Activated T-cell treated with anti-CD3 and anti-CD28 coated beads, Interleukin-2, amount 50 U/mL, for 4 hours (primary cell): ENCODE measurements around the gene SLC25A25. TPM values are rescaled to one million over a fixed set of nuclear protein-coding genes. Genes with fewer than 3 reads are reported as not detected.
"Not testable (repeated sequence)": the region's sequence is repeated elsewhere in the genome, so short reads cannot be mapped to it uniquely, and the experiment has no call there.

Experiments used
- ATAC-seq, 2 donors: fragments of 200-7000 bp; cut with Tn5 transposase; one replicate each; pipeline ENCODE4 v1.10.0; 2021
- DNase-seq: peaks from one replicate; pipeline ENCODE4 v3.0.0-alpha.2; 2020
- H3K27me3 Mint-ChIP-seq: one replicate; pipeline ENCODE4 v1.8.0; 2021; ENCODE audit warnings: low read depth, mixed read lengths
- H3K36me3 Mint-ChIP-seq: one replicate; pipeline ENCODE4 v1.8.0; 2022; ENCODE audit warnings: mixed read lengths; ENCODE audit not compliant: insufficient read depth
- H3K4me1 Mint-ChIP-seq: one replicate; pipeline ENCODE4 v1.8.0; 2021; ENCODE audit warnings: low read depth, mixed read lengths
- H3K4me3 Mint-ChIP-seq: one replicate; pipeline ENCODE4 v1.8.0; 2021; ENCODE audit warnings: mild to moderate bottlenecking, moderate library complexity, mixed read lengths
- H3K9me3 Mint-ChIP-seq: one replicate; pipeline ENCODE4 v1.8.0; 2021; ENCODE audit warnings: mixed read lengths
- total RNA-seq, 3 donors: library from RNA; stranded (reverse); gene quantifications; one replicate each; pipeline ENCODE4 v1.2.1, GENCODE V29; 2021

SLC25A25 gene
- total RNA-seq, 3 donors from 2014 or later, result 13.9 to 16.3 (median 15.6) TPM

GRCh38 chr9:128059365-128059983, 8.6 kb upstream of the SLC25A25 start:
- ATAC-seq (no peak), DNase-seq (no peak)
- H3K9me3 Mint-ChIP-seq, result no peaks in the 10 kb centered on the region

GRCh38 chr9:128061275-128061960, 6.6 kb upstream of the SLC25A25 start:
- peak; percentile 35 to 45 for ATAC-seq
- DNase-seq, result no peak

More at GRCh38 chr9:128059365-128059983, 8.6 kb upstream of the SLC25A25 start:
- no peak overlapping the region for H3K4me3 Mint-ChIP-seq
- no peaks in the 10 kb centered on the region for H3K27me3 Mint-ChIP-seq
- peaks cover 32% of the 10 kb centered on the region for H3K4me1 Mint-ChIP-seq
- peaks cover 2% of the 10 kb centered on the region for H3K36me3 Mint-ChIP-seq

GRCh38 chr9:128062279-128062678, 5.8 kb upstream of the SLC25A25 start:
- Mint-ChIP-seq H3K4me3 (no peak overlapping the region), H3K36me3 (peaks cover 2% of the 10 kb centered on the region), H3K4me1 (peaks cover 49% of the 10 kb centered on the region), H3K9me3 (no peaks in the 10 kb centered on the region), H3K27me3 (no peaks in the 10 kb centered on the region)
- DNase-seq (no peak), ATAC-seq (no peak)

More at GRCh38 chr9:128061275-128061960, 6.6 kb upstream of the SLC25A25 start:
- peaks cover 2% of the 10 kb centered on the region for H3K36me3 Mint-ChIP-seq
- H3K4me1 Mint-ChIP-seq, result peaks cover 48% of the 10 kb centered on the region
- no peaks in the 10 kb centered on the region for H3K27me3 Mint-ChIP-seq
- no peaks in the 10 kb centered on the region for H3K9me3 Mint-ChIP-seq
- H3K4me3 Mint-ChIP-seq, result peak overlapping the region; percentile 64

- ATAC-seq, result no peak
- H3K4me1 Mint-ChIP-seq, result peaks cover 49% of the 10 kb centered on the region
- no peaks in the 10 kb centered on the region for H3K9me3 Mint-ChIP-seq
- H3K4me3 Mint-ChIP-seq, result no peak overlapping the region
- DNase-seq, result no peak
- peaks cover 2% of the 10 kb centered on the region for H3K36me3 Mint-ChIP-seq
- H3K27me3 Mint-ChIP-seq, result no peaks in the 10 kb centered on the region
Measured at GRCh38 chr9:128062846-128063831, 4.9 kb upstream of the SLC25A25 start.

GRCh38 chr9:128065907-128066712, 1.9 kb upstream of the SLC25A25 start:
- Mint-ChIP-seq H3K27me3 (no peaks in the 10 kb centered on the region), H3K4me1 (peaks cover 61% of the 10 kb centered on the region), H3K9me3 (no peaks in the 10 kb centered on the region), H3K4me3 (no peak overlapping the region), H3K36me3 (peaks cover 2% of the 10 kb centered on the region)
- ATAC-seq (no peak), DNase-seq (no peak)

- Mint-ChIP-seq H3K4me3 (peak within 1 kb of the TSS; percentile 88), H3K4me1 (peaks cover 60% of the 10 kb centered on the region), H3K36me3 (peaks cover 2% of the 10 kb centered on the region), H3K9me3 (no peaks in the 10 kb centered on the region), H3K27me3 (no peaks in the 10 kb centered on the region)
- DNase-seq (peak; percentile 95), ATAC-seq (peak; percentile 76 to 78)
Measured at GRCh38 chr9:128066713-128067644, 1.1 kb upstream of the SLC25A25 start, which contains the start of gene NAIF1. TSS of gene NAIF1 (minus strand) at chr9:128067320. CDS start at chr9:128067101, 219 bp downstream.

GRCh38 chr9:128068386-128069205, 564 bp downstream of the SLC25A25 start:
- ATAC-seq (peak; percentile 5 to 8), DNase-seq (no peak)
- H3K36me3 Mint-ChIP-seq, result no peaks in the 10 kb centered on the region
- no peaks in the 10 kb centered on the region for H3K9me3 Mint-ChIP-seq
- peak overlapping the region; percentile 88 for H3K4me3 Mint-ChIP-seq
- peaks cover 60% of the 10 kb centered on the region for H3K4me1 Mint-ChIP-seq
- no peaks in the 10 kb centered on the region for H3K27me3 Mint-ChIP-seq

GRCh38 chr9:128070874-128071273, 2.8 kb downstream of the SLC25A25 start:
- DNase-seq, result no peak
- H3K9me3 Mint-ChIP-seq, result no peaks in the 10 kb centered on the region
- peaks cover 54% of the 10 kb centered on the region for H3K4me1 Mint-ChIP-seq
- peak overlapping the region; percentile 88 for H3K4me3 Mint-ChIP-seq
- ATAC-seq, result no peak
- H3K36me3 Mint-ChIP-seq, result no peaks in the 10 kb centered on the region
- no peaks in the 10 kb centered on the region for H3K27me3 Mint-ChIP-seq

- not testable (repeated sequence) for ATAC-seq, H3K36me3 Mint-ChIP-seq, H3K9me3 Mint-ChIP-seq, H3K27me3 Mint-ChIP-seq, DNase-seq
- Mint-ChIP-seq H3K4me1 (peaks cover 48% of the 10 kb centered on the region), H3K4me3 (peak overlapping the region; percentile 72)
Measured at GRCh38 chr9:128071475-128071874, 3.4 kb downstream of the SLC25A25 start.

- H3K27me3 Mint-ChIP-seq, result no peaks in the 10 kb centered on the region
- peak; percentile 59 for DNase-seq
- H3K4me3 Mint-ChIP-seq, result peak overlapping the region; percentile 72
- no peaks in the 10 kb centered on the region for H3K36me3 Mint-ChIP-seq
- no peak for ATAC-seq
- no peaks in the 10 kb centered on the region for H3K9me3 Mint-ChIP-seq
- peaks cover 52% of the 10 kb centered on the region for H3K4me1 Mint-ChIP-seq
Measured at GRCh38 chr9:128072144-128073021, 4.4 kb downstream of the SLC25A25 start.

- H3K4me1 Mint-ChIP-seq, result peaks cover 61% of the 10 kb centered on the region
Measured at GRCh38 chr9:128073253-128073886, 5.3 kb downstream of the SLC25A25 start.

More at GRCh38 chr9:128073253-128073886, 5.3 kb downstream of the SLC25A25 start:
- ATAC-seq (no peak), DNase-seq (no peak)
- Mint-ChIP-seq H3K27me3 (no peaks in the 10 kb centered on the region), H3K36me3 (peaks cover 1% of the 10 kb centered on the region), H3K9me3 (no peaks in the 10 kb centered on the region), H3K4me3 (peak overlapping the region; percentile 24)
